Measurements from ENCODE around the gene CLC. TPM values are rescaled to one million over a fixed set of nuclear protein-coding genes. Genes with fewer than 3 reads are reported as not detected.

The CLC gene
- total RNA-seq: 4.4 TPM

DNA sequence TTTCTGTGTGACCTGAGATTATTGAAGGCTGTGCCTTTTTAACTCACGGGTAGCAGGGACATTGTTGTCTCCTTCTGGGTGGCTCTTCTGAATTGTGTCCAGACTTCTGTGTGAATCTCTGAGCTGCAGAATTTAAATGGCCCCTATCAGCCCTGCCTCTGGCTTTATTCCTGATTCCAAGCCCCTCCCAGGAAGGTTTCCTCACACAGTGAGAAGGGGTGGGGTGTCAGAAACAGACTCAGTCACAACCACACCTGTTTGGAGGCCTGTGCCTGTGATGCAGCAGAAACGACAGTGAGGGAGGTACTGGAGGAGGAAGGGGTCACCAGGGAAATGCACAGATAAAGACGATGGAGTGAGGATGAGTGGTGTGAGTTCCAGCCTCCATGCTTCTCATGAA lies at the start of gene CLC:
CLC (minus strand) TSS at position 139 of the 400 bp plus-strand sequence; CDS start at position 62, 77 bp downstream.

DNA sequence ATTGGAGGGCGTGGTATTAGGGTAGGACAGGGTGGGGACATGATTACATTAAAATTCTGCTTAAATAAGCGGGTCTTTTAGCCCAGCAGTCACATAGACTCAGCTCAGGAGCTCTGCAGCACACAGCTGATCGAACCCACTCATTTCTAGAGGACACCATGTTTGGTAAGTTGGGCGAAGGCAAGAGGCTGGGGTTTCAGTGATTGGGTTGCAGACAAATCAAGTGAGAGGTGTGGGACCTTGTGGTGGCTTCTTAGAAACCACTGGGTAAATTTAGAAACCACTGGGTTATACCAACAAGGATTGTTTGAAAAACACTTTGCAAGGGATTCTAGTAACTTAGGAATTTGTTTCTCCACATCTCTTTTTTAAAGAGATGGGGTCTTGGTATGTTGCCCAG lies 40.9 kb upstream of the CLC start, which contains the start of gene LEUTX:
LEUTX (plus strand) TSS at position 92 of the 400 bp plus-strand sequence; CDS start at position 159, 67 bp downstream.

DNA sequence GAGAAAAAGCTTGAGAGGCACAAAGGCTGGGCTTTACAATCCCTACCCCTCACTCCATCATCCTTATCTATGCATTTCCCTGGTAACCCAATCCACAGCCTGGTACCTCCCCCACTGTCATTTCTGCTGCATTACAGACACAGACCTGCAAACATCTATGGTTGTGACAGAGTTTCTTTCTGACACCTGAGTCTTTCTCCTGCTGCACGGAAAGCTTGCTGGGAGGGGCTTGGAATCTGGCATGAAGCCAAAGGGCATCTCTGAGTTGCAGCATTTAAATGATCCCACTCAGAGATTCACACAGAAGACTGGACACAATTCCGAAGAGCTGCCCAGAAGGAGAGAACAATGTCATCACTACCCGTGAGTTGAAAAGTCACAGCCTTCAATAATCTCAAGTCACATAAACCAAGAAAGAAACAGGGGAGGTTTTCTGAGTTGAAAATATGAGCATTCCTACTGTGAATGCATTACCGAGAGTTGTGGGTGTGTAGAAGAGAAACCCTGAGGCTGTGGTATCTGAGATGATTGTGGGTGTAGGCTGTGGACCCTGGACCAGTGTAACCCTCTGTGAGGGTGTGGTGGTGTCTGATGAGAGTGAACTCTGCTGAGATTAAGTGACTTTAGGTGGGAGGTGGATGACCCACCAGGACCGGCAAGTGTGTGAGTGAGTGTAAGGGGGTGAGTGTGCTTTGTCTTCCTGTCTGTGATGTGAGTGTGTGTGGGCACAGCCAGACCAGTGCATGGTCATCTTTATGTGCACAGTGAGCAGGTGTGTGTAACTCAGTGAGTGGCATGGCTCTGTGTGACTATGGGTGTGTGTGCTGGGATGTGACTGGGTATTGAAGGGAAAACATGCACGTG lies 33.4 kb downstream of the CLC start, which contains the start of gene LGALS14:
LGALS14 (plus strand) TSS at position 301 of the 864 bp plus-strand sequence; CDS start at position 349, 48 bp downstream.

Small RNA genes within 50 kb of the gene (small RNA-seq; reads per million reads assigned to genes)
- not detected for gene RPS29P27 (ENCODE audit: low replicate concordance)

Other genes starting within 250 kb of the CLC start
- gene DLL3, start 239.1 kb downstream of the CLC start, total RNA-seq: 0.35 TPM
- 4.7 TPM for gene SELENOV, start 222.9 kb downstream of the CLC start, total RNA-seq
- gene EID2B, start 205.2 kb downstream of the CLC start, total RNA-seq: 4.7 TPM
- gene EID2, start 197.9 kb downstream of the CLC start, total RNA-seq: 13.2 TPM
- not detected for gene LGALS13, start 135.5 kb downstream of the CLC start, total RNA-seq
- not detected for gene LGALS16, start 82.1 kb downstream of the CLC start, total RNA-seq
- gene LGALS14, start 33.5 kb downstream of the CLC start, total RNA-seq: not detected
- gene LEUTX, start 40.8 kb upstream of the CLC start, total RNA-seq: not detected
- gene DYRK1B, start 96.1 kb upstream of the CLC start, total RNA-seq: 42.7 TPM
- gene FBL, start 108.3 kb upstream of the CLC start, total RNA-seq: 203 TPM
- gene FCGBP, start 196.6 kb upstream of the CLC start, total RNA-seq: 16.8 TPM
- 69.1 TPM for gene PSMC4, start 233.1 kb upstream of the CLC start, total RNA-seq

All from metanephros (tissue), 2 donors.